GM18499 (cell line): Measurements from ENCODE around the gene RGS3.

Experiments
- ATAC-seq: cut with Tn5 transposase; IDR thresholded peaks from one replicate; pipeline ENCODE4 v1.9.1; 2021; ENCODE audit warnings: moderate number of reproducible peaks; ENCODE audit not compliant: insufficient read depth, unreplicated experiment

RGS3 gene

GRCh38 chr9:113594484-113595299 is 131.2 kb downstream of the RGS3 start:
- ATAC-seq, result no peak

- no peak for ATAC-seq
Observed at GRCh38 chr9:113596616-113597320, 133.2 kb downstream of the RGS3 start.

GRCh38 chr9:113597390-113598241 is 134.1 kb downstream of the RGS3 start:
- no peak for ATAC-seq

GRCh38 chr9:113598451-113598850 is 134.9 kb downstream of the RGS3 start:
- no peak for ATAC-seq

- no peak for ATAC-seq
Observed at GRCh38 chr9:113598883-113599282, 135.4 kb downstream of the RGS3 start.

- ATAC-seq, result no peak
Observed at GRCh38 chr9:113599646-113600022, 136.1 kb downstream of the RGS3 start.

GRCh38 chr9:113600023-113600823 is 136.7 kb downstream of the RGS3 start:
- no peak for ATAC-seq

- no peak for ATAC-seq
Observed at GRCh38 chr9:113600871-113601614, 137.5 kb downstream of the RGS3 start.

- ATAC-seq, result no peak
Observed at GRCh38 chr9:113601656-113602055, 138.1 kb downstream of the RGS3 start.

GRCh38 chr9:113602126-113603047 is 138.9 kb downstream of the RGS3 start:
- ATAC-seq, result peak; percentile 41

GRCh38 chr9:113603048-113603375 is 139.5 kb downstream of the RGS3 start:
- ATAC-seq, result no peak

GRCh38 chr9:113603773-113604172 is 140.2 kb downstream of the RGS3 start:
- no peak for ATAC-seq

GRCh38 chr9:113604393-113604792 is 140.9 kb downstream of the RGS3 start:
- ATAC-seq, result no peak

GRCh38 chr9:113606510-113606909 is 143.0 kb downstream of the RGS3 start:
- ATAC-seq, result no peak

GRCh38 chr9:113608082-113608685 is 144.7 kb downstream of the RGS3 start:
- ATAC-seq, result no peak

- ATAC-seq, result no peak
Observed at GRCh38 chr9:113609562-113610318, 146.2 kb downstream of the RGS3 start.

- ATAC-seq, result no peak
Observed at GRCh38 chr9:113611461-113612215, 148.1 kb downstream of the RGS3 start.
